Stomach (tissue), 4 donors: ENCODE data around the gene TKTL1.

Experiments
- CTCF ChIP-seq, 7 experiments: fragments of 450-650 bp in 4 of 7; fragments of 200-600 bp in 3 of 7; sonication (generic) in 3 of 7; IDR thresholded peaks; one replicate each; pipeline ENCODE4 v1.5.1; 2016 to 2019; ENCODE audit warnings: antibody characterized with exemption in 7 of 7, control low read depth in 2 of 7, mild to moderate bottlenecking in 1 of 7
- POLR2AphosphoS5 ChIP-seq, 3 donors: sonication (generic); formaldehyde crosslinking; IDR thresholded peaks; one replicate each; pipeline ENCODE4 v1.6.1; 2016; ENCODE audit warnings: antibody characterized with exemption in 3 of 3

DNA sequence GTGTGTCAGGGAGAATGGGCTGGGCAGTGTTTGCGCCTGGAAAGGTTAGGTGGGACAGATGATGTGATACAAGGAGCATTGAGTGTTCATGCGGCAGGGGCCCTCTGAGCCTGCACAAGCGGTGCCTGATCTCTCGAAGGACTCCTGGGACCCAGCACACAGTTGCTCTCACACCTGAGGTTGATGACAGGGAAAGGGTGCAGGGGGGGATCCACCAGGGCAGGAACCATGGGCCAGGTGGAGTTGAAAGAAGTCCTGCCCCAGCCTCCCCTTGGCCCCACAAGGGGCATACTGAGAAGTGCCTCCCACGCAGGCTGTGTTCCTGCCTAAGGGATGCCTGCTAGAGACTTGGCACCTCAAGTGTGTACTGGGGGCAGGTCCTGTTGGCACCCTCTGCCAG lies 33.1 kb downstream of the TKTL1 start:
- TF ChIP-seq CTCF (IDR thresholded peaks at IDR 0.05) (no peak), POLR2AphosphoS5 (IDR thresholded peaks at IDR 0.05) (no peak)
